HL-60 (cell line): Measurements from ENCODE around the gene ANKRD11.

ENCODE experiments used
- DNase-seq, 2 experiments: peaks; one replicate each; pipeline ENCODE4 v3.0.0-alpha.2; 2010 to 2020; ENCODE audit warnings: low read depth in 1 of 2, low spot score in 1 of 2
- H3K27ac ChIP-seq: fragments of 250-450 bp; sonication (Bioruptor Pico); replicated peaks from 2 replicates; pipeline ENCODE4 v1.5.1; 2020; ENCODE audit warnings: mild to moderate bottlenecking, moderate library complexity
- H3K27me3 ChIP-seq: fragments of 250-450 bp; sonication (Bioruptor Pico); 2 replicates; pipeline ENCODE4 v1.5.1; 2021; ENCODE audit warnings: mild to moderate bottlenecking, moderate library complexity; ENCODE audit not compliant: insufficient read depth, poor library complexity, severe bottlenecking
- H3K4me3 ChIP-seq: replicated peaks from 2 replicates; pipeline ENCODE4 v1.5.1; 2011; ENCODE audit warnings: mild to moderate bottlenecking, control low read depth, low read length; ENCODE audit not compliant: insufficient read depth
- GABPA ChIP-seq: IDR thresholded peaks from 2 replicates; pipeline ENCODE4 v1.6.1; 2012; ENCODE audit warnings: low read depth
- POLR2AphosphoS5 ChIP-seq: IDR thresholded peaks from 2 replicates; pipeline ENCODE4 v1.6.1; 2012; ENCODE audit warnings: low read depth
- SPI1 ChIP-seq: IDR thresholded peaks from 2 replicates; pipeline ENCODE4 v1.6.1; 2012; ENCODE audit warnings: low read depth, mild to moderate bottlenecking, borderline replicate concordance
- TF ChIP-seq, protein P1 (sequence below): IDR thresholded peaks from one replicate; pipeline ENCODE4 v1.5.1; 2011; ENCODE audit warnings: low read length, control low read depth, inconsistent platforms; ENCODE audit not compliant: insufficient read depth
- TF ChIP-seq, protein P2 (sequence below): IDR thresholded peaks from 2 replicates; pipeline ENCODE4 v1.6.1; 2012; ENCODE audit warnings: low read depth; ENCODE audit not compliant: insufficient replicate concordance

The ANKRD11 gene

DNA sequence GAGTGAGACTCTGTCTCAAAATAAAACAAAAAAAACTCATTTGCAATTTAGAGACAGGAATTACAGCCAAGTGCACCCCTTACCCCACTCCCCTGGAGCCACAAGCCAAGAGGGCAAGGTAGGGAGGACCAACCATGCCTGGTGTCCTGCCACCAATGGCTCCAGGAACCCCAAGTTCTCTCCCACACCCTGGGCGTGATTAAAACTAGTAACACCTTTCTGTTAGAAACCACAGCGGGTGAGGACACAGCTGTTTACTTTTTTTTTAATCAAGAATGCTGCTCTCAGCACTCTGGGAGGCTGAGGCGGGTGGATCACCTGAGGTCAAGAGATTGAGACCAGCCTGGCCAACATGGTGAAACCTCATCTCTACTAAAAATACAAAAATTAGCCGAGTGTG is 38.1 kb downstream of the ANKRD11 start:
- Histone ChIP-seq H3K27me3 (no peaks in the 10 kb centered on the region), H3K4me3 (no peak overlapping the region), H3K27ac (no peak overlapping the region)
- no peak for DNase-seq
- no peak for TF ChIP-seq GABPA
- TF ChIP-seq, protein P1, sequence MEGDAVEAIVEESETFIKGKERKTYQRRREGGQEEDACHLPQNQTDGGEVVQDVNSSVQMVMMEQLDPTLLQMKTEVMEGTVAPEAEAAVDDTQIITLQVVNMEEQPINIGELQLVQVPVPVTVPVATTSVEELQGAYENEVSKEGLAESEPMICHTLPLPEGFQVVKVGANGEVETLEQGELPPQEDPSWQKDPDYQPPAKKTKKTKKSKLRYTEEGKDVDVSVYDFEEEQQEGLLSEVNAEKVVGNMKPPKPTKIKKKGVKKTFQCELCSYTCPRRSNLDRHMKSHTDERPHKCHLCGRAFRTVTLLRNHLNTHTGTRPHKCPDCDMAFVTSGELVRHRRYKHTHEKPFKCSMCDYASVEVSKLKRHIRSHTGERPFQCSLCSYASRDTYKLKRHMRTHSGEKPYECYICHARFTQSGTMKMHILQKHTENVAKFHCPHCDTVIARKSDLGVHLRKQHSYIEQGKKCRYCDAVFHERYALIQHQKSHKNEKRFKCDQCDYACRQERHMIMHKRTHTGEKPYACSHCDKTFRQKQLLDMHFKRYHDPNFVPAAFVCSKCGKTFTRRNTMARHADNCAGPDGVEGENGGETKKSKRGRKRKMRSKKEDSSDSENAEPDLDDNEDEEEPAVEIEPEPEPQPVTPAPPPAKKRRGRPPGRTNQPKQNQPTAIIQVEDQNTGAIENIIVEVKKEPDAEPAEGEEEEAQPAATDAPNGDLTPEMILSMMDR, result no peak
- TF ChIP-seq POLR2AphosphoS5, result no peak
- TF ChIP-seq, protein P2, sequence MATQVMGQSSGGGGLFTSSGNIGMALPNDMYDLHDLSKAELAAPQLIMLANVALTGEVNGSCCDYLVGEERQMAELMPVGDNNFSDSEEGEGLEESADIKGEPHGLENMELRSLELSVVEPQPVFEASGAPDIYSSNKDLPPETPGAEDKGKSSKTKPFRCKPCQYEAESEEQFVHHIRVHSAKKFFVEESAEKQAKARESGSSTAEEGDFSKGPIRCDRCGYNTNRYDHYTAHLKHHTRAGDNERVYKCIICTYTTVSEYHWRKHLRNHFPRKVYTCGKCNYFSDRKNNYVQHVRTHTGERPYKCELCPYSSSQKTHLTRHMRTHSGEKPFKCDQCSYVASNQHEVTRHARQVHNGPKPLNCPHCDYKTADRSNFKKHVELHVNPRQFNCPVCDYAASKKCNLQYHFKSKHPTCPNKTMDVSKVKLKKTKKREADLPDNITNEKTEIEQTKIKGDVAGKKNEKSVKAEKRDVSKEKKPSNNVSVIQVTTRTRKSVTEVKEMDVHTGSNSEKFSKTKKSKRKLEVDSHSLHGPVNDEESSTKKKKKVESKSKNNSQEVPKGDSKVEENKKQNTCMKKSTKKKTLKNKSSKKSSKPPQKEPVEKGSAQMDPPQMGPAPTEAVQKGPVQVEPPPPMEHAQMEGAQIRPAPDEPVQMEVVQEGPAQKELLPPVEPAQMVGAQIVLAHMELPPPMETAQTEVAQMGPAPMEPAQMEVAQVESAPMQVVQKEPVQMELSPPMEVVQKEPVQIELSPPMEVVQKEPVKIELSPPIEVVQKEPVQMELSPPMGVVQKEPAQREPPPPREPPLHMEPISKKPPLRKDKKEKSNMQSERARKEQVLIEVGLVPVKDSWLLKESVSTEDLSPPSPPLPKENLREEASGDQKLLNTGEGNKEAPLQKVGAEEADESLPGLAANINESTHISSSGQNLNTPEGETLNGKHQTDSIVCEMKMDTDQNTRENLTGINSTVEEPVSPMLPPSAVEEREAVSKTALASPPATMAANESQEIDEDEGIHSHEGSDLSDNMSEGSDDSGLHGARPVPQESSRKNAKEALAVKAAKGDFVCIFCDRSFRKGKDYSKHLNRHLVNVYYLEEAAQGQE, result no peak
- no peak for TF ChIP-seq SPI1

DNA sequence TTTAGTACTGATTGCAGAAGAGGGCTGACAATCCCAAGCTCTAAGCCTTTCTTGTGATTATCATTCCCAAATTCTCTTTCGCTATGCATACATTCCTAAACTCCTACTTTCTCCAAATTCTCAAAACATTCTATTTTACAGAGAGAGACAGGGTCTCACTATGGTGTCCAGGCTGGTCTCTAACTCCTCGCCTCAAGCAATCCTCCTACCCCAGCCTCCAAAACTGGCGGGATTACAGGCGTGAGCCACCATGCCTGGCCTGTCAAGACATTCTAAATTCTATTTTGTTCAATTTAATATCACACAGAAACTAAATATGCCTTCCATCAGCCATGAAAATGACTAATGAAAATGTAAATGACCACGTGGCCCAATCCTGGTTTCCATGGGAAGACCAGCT is 39.8 kb downstream of the ANKRD11 start:
- Histone ChIP-seq H3K27ac (no peak overlapping the region), H3K4me3 (no peak overlapping the region), H3K27me3 (no peaks in the 10 kb centered on the region)
- no peak for TF ChIP-seq POLR2AphosphoS5
- TF ChIP-seq SPI1, result no peak
- TF ChIP-seq, protein P2, result no peak
- TF ChIP-seq, protein P1, result no peak
- no peak for TF ChIP-seq GABPA
- DNase-seq, result no peak

DNA sequence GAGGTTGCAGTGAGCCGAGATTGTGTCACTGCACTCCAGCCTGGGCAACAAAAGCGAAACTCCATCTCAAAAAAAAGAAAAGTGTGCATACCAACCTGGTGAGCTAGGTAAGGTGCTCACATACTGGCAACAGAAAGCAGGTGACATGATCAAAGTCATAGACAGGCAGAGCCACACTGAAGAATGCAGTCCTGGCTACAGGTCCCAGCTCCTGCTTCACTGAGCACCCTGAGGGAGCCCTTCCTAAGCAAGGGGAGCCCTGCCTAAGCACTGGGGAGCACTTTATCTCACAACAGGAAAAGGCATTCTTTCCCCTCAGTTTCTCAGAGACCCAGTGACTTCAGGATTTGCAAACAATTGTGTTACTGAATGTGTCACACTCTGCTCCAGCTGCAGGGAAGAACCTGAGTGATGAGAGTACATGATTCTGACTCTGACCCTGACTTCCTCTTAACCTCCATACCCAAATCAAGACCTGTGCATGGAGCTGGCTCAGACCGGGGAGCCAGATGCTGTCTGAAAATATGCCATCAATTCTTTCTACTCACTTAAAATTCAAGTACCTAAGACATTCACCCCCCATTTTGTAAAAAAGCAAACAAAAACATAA is 40.5 kb downstream of the ANKRD11 start:
- peak in 1 of 2 experiments; percentile 26 for DNase-seq
- Histone ChIP-seq H3K27me3 (no peaks in the 10 kb centered on the region), H3K4me3 (no peak overlapping the region), H3K27ac (no peak overlapping the region)
- TF ChIP-seq, protein P1, result no peak
- TF ChIP-seq, protein P2, result no peak
- TF ChIP-seq SPI1, result peak; percentile 47; the same call in 1 of the 2 replicates
